Trophoblast cell (in vitro differentiated cells and primary cell): Measurements from ENCODE around the gene COL5A1.

Source experiments
- DNase-seq, 2 donors: peaks; one replicate each; pipeline ENCODE4 v3.0.0-alpha.2; 2016
- H2AFZ ChIP-seq: 2 replicates; pipeline ENCODE4 v1.6.1; 2013; ENCODE audit warnings: low read length, moderate library complexity, mild to moderate bottlenecking; ENCODE audit not compliant: insufficient read depth, poor library complexity
- H2AK5ac ChIP-seq: 2 replicates; pipeline ENCODE4 v1.6.1; 2013; ENCODE audit warnings: mild to moderate bottlenecking, low read length
- H2BK120ac ChIP-seq: 2 replicates; pipeline ENCODE4 v1.6.1; 2013; ENCODE audit warnings: low read length, mild to moderate bottlenecking, moderate library complexity; ENCODE audit not compliant: insufficient read depth, poor library complexity
- H2BK12ac ChIP-seq: 2 replicates; pipeline ENCODE4 v1.6.1; 2013; ENCODE audit warnings: mild to moderate bottlenecking, low read length, moderate library complexity
- H2BK5ac ChIP-seq: 2 replicates; pipeline ENCODE4 v1.6.1; 2013; ENCODE audit warnings: low read length, low read depth, moderate library complexity, mild to moderate bottlenecking; ENCODE audit not compliant: poor library complexity
- H3K14ac ChIP-seq: 2 replicates; pipeline ENCODE4 v1.6.1; 2013; ENCODE audit warnings: mild to moderate bottlenecking, low read length
- H3K18ac ChIP-seq: 2 replicates; pipeline ENCODE4 v1.6.1; 2013; ENCODE audit warnings: mild to moderate bottlenecking, low read length
- H3K23ac ChIP-seq: 2 replicates; pipeline ENCODE4 v1.6.1; 2013; ENCODE audit warnings: low read length
- H3K27ac ChIP-seq: 2 replicates; pipeline ENCODE4 v1.5.1; 2013; ENCODE audit warnings: low read depth, mild to moderate bottlenecking, inconsistent platforms, low read length, moderate library complexity
- H3K27me3 ChIP-seq: 2 replicates; pipeline ENCODE4 v1.6.1; 2013; ENCODE audit warnings: inconsistent platforms, mild to moderate bottlenecking, low read length, moderate library complexity; ENCODE audit not compliant: insufficient read depth
- H3K36me3 ChIP-seq, 2 experiments: 1 replicate in 1 of 2; 2 replicates in 1 of 2; pipeline ENCODE4 v1.6.1; 2013; ENCODE audit warnings: low read length in 2 of 2, mild to moderate bottlenecking in 2 of 2, moderate library complexity in 1 of 2; ENCODE audit not compliant: insufficient read depth in 2 of 2, control insufficient read depth in 1 of 2
- H3K4ac ChIP-seq: 2 replicates; pipeline ENCODE4 v1.6.1; 2013; ENCODE audit warnings: low read depth, mild to moderate bottlenecking, low read length, moderate library complexity
- H3K4me1 ChIP-seq, 2 experiments: 1 replicate in 1 of 2; 2 replicates in 1 of 2; pipeline ENCODE4 v1.6.1; 2013; ENCODE audit warnings: low read length in 2 of 2, mild to moderate bottlenecking in 2 of 2, moderate library complexity in 1 of 2; ENCODE audit not compliant: insufficient read depth in 2 of 2, control insufficient read depth in 1 of 2
- H3K4me2 ChIP-seq: 2 replicates; pipeline ENCODE4 v1.6.1; 2013; ENCODE audit warnings: inconsistent platforms, mild to moderate bottlenecking, low read length, moderate library complexity
- H3K4me3 ChIP-seq: 2 replicates; pipeline ENCODE4 v1.5.1; 2013; ENCODE audit warnings: mild to moderate bottlenecking, low read depth, low read length, inconsistent platforms
- H3K79me1 ChIP-seq: one replicate; pipeline ENCODE4 v1.6.1; 2013; ENCODE audit warnings: low read length
- H3K79me2 ChIP-seq: 2 replicates; pipeline ENCODE4 v1.6.1; 2013; ENCODE audit warnings: low read length, mild to moderate bottlenecking; ENCODE audit not compliant: control insufficient read depth, insufficient read depth, poor library complexity
- H3K9ac ChIP-seq: 2 replicates; pipeline ENCODE4 v1.6.1; 2013; ENCODE audit warnings: mild to moderate bottlenecking, low read length
- H3K9me3 ChIP-seq: 2 replicates; pipeline ENCODE4 v1.6.1; 2013; ENCODE audit warnings: low read depth, mild to moderate bottlenecking, control low read depth, inconsistent platforms, low read length; ENCODE audit not compliant: insufficient read depth
- H4K12ac ChIP-seq: 2 replicates; pipeline ENCODE4 v1.6.1; 2013; ENCODE audit warnings: low read depth, mild to moderate bottlenecking, low read length, moderate library complexity
- H4K8ac ChIP-seq: 2 replicates; pipeline ENCODE4 v1.6.1; 2013; ENCODE audit warnings: low read depth, mild to moderate bottlenecking, low read length, moderate library complexity
- H4K91ac ChIP-seq: one replicate; pipeline ENCODE4 v1.6.1; 2013; ENCODE audit warnings: low read depth, mild to moderate bottlenecking, low read length, moderate library complexity
- WGBS: extraction: QIAGEN DNeasy Blood & Tissue Kit; methylation state at CpG from one replicate; pipeline ENCODE4 v1.1.7; 2013; ENCODE audit warnings: missing lambda C conversion rate; ENCODE audit not compliant: insufficient read length, insufficient coverage; ENCODE audit errors: extremely low coverage; 5-methylcytosine and 5-hydroxymethylcytosine counted together

The COL5A1 gene

DNA sequence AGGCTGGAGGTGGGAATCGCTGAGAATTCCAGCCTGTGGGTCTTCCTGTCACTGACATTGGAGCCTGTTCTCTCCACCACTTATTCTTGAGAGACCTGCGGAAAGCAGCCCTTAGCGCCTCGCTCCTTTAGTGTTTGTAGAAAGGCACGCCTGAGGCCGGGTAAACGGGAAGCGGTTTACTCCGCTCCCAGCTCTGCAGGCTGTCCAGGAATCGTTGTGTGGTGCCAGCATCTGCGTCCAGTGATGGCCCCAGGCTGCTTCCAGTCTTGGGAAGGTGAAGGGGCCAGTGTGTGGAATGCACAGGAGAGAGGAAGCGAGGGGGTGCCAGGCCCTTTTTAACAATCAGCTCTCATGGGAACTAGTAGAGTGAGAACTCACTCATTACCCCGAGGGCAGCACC lies 194.4 kb downstream of the COL5A1 start:
- Histone ChIP-seq H3K27ac (no peak overlapping the region), H3K14ac (no peak overlapping the region), H3K36me3 (peaks cover 96 to 99% of the 10 kb centered on the region in 2 experiments), H3K4me2 (no peak overlapping the region), H3K9ac (no peak overlapping the region), H3K79me2 (no peaks in the 10 kb centered on the region), H3K23ac (no peak overlapping the region), H2AK5ac (no peak overlapping the region), H3K4ac (no peak overlapping the region), H4K8ac (no peak overlapping the region), H2BK12ac (no peak overlapping the region), H3K27me3 (no peaks in the 10 kb centered on the region), H3K79me1 (no peaks in the 10 kb centered on the region), H3K4me3 (no peak overlapping the region), H2BK120ac (no peak overlapping the region), H4K91ac (no peak overlapping the region), H3K9me3 (peaks cover 2% of the 10 kb centered on the region), H3K4me1 (no peaks in the 10 kb centered on the region), H4K12ac (no peak overlapping the region), H3K18ac (no peak overlapping the region), H2BK5ac (no peak overlapping the region), H2AFZ (no peak overlapping the region)
- no peak for DNase-seq
- WGBS: no CpG with 5 or more reads among the region's 13 CpGs

- H3K4me2 ChIP-seq: no peak overlapping the region
- peaks cover 2% of the 10 kb centered on the region for H3K9me3 ChIP-seq
- peaks cover 96 to 99% of the 10 kb centered on the region in 2 experiments for H3K36me3 ChIP-seq
- no peak overlapping the region for H2AK5ac ChIP-seq
- no peak overlapping the region for H3K23ac ChIP-seq
- H2AFZ ChIP-seq: no peak overlapping the region
- no peak overlapping the region for H2BK12ac ChIP-seq
- H3K14ac ChIP-seq: no peak overlapping the region
- H3K4me1 ChIP-seq: no peaks in the 10 kb centered on the region
- H3K4ac ChIP-seq: no peak overlapping the region
- no CpG with 5 or more reads among the region's 19 CpGs for WGBS
- no peak overlapping the region for H3K9ac ChIP-seq
- no peak overlapping the region for H4K8ac ChIP-seq
- H3K18ac ChIP-seq: no peak overlapping the region
- DNase-seq: no peak
- H3K27me3 ChIP-seq: no peaks in the 10 kb centered on the region
- H2BK5ac ChIP-seq: no peak overlapping the region
- no peak overlapping the region for H3K4me3 ChIP-seq
- H2BK120ac ChIP-seq: no peak overlapping the region
- no peaks in the 10 kb centered on the region for H3K79me2 ChIP-seq
- no peak overlapping the region for H3K27ac ChIP-seq
- no peaks in the 10 kb centered on the region for H3K79me1 ChIP-seq
- H4K12ac ChIP-seq: no peak overlapping the region
- no peak overlapping the region for H4K91ac ChIP-seq
These were observed 194.9 kb downstream of the COL5A1 start for GRCh38 chr9:134836406-134836970.

DNA sequence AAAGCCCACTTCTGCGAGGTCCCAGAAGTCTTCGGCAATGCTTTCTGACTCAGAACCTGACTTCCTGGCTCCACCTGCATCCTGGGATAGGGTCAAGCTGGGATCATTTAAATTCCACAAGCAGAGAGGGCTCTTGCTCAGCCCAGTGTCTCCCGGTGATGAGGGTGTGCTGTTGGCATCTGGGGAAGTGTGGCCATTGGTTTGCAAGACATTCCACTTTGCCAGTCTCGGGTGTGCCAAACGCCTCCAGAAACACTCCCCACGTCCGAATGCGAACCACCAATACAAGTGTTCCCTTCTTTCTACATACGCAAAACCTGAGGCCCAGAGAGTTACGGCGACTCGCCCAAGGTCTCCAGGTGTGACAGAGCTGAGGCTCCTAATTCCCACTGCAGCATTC lies 195.9 kb downstream of the COL5A1 start:
- Histone ChIP-seq H2AK5ac (no peak overlapping the region), H3K18ac (no peak overlapping the region), H4K91ac (no peak overlapping the region), H3K9ac (no peak overlapping the region), H3K36me3 (peaks cover 99% of the 10 kb centered on the region in 2 experiments), H3K14ac (no peak overlapping the region), H2AFZ (no peak overlapping the region), H3K79me1 (no peaks in the 10 kb centered on the region), H3K79me2 (no peaks in the 10 kb centered on the region), H3K4me1 (no peaks in the 10 kb centered on the region), H3K4ac (no peak overlapping the region), H4K8ac (no peak overlapping the region), H3K4me3 (no peak overlapping the region), H3K27ac (no peak overlapping the region), H3K27me3 (no peaks in the 10 kb centered on the region), H3K23ac (no peak overlapping the region), H2BK5ac (no peak overlapping the region), H3K4me2 (no peak overlapping the region), H3K9me3 (peaks cover 2% of the 10 kb centered on the region), H2BK12ac (no peak overlapping the region), H4K12ac (no peak overlapping the region), H2BK120ac (no peak overlapping the region)
- no peak for DNase-seq
- WGBS: no CpG with 5 or more reads among the region's 12 CpGs

DNA sequence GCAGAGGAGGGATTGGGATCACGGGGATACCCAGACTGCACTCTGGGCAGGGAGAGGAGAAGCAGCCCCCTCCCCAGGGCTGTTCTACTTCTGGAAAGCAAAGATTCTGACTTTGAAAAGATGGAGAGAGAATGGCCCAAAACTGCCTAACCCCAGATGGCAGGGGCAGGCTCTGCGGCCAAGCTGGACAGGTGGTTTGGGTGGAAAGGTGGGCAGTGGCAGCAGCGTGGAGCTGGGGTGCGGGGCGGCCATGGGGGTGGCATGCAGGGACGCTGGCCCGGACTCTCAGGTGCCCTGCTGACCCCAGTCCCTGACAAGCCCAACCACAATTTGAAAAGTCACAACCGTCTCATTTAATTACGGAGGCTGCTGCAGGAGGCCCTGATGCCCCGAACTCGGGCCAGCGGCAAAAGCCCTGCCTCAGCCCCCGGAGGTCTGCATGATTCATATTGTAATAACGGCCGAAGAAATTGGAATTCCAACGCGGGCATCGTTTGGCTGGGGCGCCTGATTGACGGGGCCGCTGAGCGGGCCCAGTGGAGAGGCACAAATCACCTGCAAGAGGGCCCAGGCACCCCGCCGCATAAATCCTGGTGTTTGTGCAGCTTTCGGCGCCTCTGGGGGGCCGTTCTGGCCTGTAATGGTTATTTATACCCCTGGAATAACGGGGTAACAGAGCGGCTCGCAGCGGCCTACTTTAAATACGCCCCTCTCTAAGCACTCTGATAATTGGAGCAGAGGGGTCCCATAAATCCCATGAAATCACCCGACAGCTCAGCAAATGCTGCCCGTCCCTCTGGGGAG lies 197.2 kb downstream of the COL5A1 start:
- Histone ChIP-seq H3K27ac (no peak overlapping the region), H3K36me3 (peaks cover 95 to 98% of the 10 kb centered on the region in 2 experiments), H3K4me2 (no peak overlapping the region), H3K9me3 (peaks cover 2% of the 10 kb centered on the region), H2AK5ac (no peak overlapping the region), H3K27me3 (no peaks in the 10 kb centered on the region), H4K91ac (no peak overlapping the region), H2BK12ac (no peak overlapping the region), H3K79me2 (no peaks in the 10 kb centered on the region), H2AFZ (no peak overlapping the region), H4K12ac (no peak overlapping the region), H3K9ac (no peak overlapping the region), H4K8ac (no peak overlapping the region), H3K14ac (no peak overlapping the region), H3K18ac (no peak overlapping the region), H2BK5ac (no peak overlapping the region), H3K79me1 (no peaks in the 10 kb centered on the region), H3K4ac (no peak overlapping the region), H3K4me1 (no peaks in the 10 kb centered on the region), H3K23ac (no peak overlapping the region), H3K4me3 (no peak overlapping the region), H2BK120ac (no peak overlapping the region)
- no CpG with 5 or more reads among the region's 34 CpGs for WGBS
- DNase-seq: no peak
